ENCODE measurements around the gene GSE1.

The GSE1 gene

GRCh38 chr16:85636234-85636812 lies 23.2 kb downstream of the GSE1 start:
- DNase-seq = no peak

GRCh38 chr16:85637061-85637807 lies 24.1 kb downstream of the GSE1 start:
- DNase-seq = no peak

DNA sequence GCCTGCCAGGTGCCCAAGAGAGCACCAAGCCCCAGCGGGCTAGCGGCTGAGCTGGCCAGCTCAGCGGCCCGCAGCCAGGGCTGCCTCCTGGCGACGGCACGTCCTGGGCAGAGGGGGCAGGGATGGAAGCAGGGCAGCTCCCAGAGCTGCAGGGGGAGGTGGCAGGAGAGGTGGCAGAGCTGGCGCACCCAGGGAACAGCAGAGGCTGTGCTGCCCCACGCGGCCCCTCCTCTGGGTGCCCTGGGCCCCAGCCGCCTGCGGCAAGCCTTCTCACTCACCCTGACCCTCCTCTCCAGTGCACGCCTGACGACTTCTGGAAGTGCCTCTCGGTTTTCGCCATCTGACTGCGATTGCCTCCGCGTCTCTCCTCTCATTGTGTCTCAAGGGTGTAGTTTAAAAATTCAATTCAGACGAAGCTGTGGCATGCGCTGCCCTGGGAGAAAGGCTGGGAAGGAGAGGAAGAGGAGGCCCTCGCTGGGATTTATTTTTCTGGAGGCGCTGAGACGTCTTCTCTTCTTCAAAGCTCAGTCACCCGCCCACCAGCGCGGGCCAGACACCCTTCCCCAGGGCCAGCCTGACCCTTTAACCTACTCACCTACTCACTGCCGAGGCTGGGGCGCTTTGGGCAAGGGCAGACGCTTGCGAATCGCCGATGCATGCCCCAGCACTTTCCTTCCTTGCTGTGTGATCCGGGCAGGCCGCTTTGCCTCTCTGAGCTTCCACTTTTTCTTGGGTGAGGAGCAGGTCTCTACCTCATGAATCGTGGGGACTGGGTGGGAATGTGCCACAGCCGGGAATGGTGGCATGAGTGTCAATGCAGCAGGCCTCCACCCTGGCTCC lies 24.9 kb downstream of the GSE1 start:
- no peak for DNase-seq

- no peak for DNase-seq
Observed at GRCh38 chr16:85638695-85639409, 25.7 kb downstream of the GSE1 start.

- no peak for DNase-seq
Observed at GRCh38 chr16:85639529-85640253, 26.6 kb downstream of the GSE1 start.

GRCh38 chr16:85640254-85640558 lies 27.1 kb downstream of the GSE1 start:
- no peak for DNase-seq

DNA sequence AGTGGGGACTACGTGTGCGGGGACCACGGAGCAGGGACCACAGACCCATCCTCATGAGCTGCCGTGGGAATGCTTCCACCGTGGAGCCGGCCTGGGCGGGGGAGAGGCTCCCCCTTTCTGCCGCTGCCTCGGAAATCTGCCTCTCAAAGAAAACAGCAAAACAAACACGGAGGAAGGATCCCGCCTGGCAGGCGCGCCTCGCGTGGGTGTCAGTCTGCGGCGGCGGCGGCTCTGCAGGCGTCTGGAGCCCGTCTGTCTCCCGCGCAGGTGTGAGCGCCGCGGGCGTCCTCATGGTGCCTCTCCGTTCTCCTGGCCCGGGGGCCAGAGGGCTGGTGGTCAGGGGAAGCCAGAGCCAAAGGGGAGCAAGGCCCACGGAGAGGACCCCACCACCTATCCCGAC lies 27.5 kb downstream of the GSE1 start:
- DNase-seq = no peak

- no peak for DNase-seq
Observed at GRCh38 chr16:85641305-85641704, 28.2 kb downstream of the GSE1 start.

DNA sequence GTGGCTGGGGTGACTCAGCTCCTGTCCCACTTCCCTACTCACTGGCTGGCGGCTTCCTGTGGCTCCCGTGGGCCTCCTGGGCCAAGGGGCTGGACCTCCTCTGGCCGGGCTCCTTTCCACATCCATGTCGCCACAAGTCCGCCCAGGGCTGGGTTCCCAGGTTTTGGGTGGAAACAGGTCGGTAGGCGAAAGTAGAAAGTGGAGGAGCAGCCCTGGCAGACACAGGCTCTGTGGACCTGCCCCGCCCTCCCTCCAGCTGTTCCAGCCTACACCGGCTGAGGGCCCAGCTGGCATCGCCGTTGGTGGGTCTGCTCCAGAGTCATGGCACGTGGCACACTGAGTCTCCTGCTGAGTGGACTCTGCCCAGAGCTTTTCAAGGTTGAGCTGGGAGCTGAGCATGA lies 28.7 kb downstream of the GSE1 start:
- no peak for DNase-seq

GRCh38 chr16:85642762-85643358 lies 29.7 kb downstream of the GSE1 start:
- DNase-seq = no peak

- DNase-seq = no peak
Observed at GRCh38 chr16:85643631-85644030, 30.5 kb downstream of the GSE1 start.

DNA sequence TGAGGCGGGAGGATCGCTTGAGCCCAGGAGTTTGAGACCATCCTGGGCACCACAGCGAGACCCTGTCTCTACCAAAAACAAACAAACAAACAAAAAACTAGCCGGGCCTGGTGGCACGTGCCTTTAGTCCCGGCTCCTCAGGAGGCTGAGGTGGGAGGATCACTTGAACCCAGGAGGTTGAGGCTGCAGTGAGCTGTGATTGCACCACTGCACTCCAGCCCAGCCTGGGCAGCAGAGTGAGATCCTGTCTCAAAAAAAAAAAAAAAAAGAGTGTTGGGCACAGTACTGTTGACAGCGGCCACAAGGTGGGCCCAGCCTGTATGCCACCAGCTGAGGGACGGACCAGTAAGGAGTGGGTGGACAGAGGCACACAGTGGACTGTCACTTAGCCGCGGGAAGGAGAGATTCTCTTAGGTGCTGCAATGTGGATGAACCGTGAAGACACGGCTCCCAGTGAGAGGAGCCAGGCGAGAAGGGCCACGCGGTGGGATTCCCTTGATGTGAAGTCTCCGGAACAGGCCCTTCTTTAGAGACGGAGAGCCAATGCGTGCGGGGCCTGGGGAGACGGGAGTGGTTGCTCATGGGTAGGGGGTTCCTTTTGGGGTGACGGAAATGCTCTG lies 31.1 kb downstream of the GSE1 start:
- DNase-seq = no peak

GRCh38 chr16:85645021-85645589 lies 32.0 kb downstream of the GSE1 start:
- no peak for DNase-seq

DNA sequence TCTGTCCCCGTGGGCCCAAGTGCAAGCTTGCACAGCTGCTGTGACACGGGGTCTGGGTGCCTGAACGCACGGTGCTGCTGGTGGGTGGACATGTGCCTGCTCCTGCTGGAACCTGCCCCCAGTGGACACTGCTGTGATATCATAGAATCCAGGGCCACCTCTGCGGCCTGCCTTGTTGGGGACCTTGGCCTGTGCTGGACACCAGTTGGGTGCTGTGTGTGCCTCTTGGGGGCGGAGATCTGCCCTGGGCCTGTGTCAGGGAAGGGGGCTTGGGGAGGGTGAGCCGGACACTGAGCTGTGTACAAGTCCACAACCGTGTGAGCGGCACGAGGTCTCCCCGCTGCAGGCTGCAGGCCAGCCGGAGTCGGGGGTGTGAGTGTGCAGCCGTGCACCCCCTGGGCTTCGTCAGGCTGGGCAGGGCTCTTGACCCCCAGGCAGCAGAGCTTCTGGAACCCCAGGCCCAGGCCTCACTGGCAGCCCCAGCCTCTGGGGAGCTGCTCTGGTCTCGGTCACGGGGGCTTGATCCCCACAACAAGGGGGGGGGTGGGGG lies 33.3 kb downstream of the GSE1 start:
- DNase-seq = no peak

DNA sequence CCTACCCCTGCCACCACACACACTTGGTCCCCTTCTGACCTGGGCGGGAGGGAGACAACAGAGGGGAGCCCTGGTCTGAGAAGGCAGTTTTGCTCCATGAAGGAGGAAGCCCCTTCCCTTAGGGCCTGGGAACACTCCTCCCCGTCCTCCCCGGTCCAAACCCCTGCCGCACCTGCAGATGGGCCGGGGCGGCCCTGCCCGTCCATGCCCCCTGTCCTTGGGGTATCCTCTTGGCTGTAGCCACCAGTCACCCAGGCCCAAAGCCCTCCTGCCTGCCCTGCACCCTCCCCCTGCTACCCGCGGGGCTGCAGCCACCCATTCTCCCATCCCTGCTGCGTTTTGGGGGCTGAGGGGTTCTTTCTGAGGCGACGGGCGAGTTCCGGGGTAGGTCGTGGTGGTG lies 33.9 kb downstream of the GSE1 start:
- no peak for DNase-seq

DNA sequence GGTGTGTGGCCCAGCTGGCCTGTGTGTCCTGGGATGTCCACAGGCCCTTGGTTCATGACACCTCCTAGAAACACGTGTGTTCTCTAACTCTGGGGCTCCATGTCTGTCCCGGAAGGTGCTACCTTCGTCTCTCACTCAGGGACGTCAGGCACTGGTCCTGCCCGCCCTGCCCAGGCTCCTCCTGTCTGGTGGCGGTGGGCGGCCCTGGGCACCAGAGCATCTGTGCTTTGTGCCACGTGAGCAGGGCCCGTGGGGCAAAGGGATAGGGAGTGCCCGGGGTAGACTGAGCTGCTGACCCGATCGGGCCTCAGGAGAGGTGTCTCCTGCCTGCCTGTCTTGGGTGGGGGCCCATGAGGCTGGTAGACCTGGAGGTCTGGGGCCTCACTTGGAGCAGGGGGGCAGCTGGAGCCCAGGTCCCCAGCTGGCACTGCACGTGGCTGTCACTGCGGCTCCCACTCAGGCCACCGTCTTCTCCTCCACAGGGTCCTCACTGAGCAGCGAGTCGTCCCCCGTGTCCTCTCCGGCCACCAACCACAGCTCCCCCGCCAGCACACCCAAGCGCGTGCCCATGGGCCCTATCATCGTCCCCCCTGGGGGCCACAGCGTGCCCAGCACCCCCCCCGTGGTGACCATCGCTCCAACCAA lies 35.1 kb downstream of the GSE1 start:
- DNase-seq = no peak

GRCh38 chr16:85648805-85649204 lies 35.7 kb downstream of the GSE1 start:
- DNase-seq = no peak

DNA sequence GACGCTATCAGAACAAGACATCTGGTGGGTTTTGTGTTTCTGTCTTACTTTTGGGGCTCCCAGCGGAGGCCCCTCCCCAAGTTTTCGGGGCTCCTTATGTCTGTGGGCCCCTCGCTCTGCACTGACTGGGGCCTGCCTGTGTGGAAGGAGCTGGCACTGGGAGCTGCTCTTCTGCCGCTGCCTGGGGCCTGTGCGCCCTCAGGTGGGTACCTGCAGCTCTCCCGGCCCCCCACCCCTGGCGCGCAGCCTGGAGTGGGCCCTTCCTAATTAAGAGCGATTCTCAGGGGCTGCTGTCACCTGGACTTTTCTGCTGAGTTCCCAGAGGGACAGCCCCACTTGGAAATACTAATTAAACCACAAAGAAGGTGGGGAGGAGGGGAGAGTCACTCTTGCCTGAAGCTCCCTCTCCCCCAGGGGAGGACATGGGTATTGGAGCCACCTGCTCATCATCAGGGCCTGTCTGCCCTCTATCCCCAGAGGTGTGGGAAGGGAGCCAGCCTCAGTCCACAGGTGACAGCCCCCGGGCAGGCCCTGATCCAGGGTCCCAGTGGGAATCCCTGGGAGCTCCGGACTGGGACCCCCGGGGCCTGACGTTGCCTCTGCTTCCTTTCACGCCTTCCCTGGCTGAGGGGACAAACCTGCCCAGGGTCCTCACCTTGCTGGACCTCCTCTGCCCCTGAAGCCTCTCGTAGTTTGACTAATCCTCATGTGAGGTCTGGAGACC lies 36.5 kb downstream of the GSE1 start:
- no peak for DNase-seq

DNA sequence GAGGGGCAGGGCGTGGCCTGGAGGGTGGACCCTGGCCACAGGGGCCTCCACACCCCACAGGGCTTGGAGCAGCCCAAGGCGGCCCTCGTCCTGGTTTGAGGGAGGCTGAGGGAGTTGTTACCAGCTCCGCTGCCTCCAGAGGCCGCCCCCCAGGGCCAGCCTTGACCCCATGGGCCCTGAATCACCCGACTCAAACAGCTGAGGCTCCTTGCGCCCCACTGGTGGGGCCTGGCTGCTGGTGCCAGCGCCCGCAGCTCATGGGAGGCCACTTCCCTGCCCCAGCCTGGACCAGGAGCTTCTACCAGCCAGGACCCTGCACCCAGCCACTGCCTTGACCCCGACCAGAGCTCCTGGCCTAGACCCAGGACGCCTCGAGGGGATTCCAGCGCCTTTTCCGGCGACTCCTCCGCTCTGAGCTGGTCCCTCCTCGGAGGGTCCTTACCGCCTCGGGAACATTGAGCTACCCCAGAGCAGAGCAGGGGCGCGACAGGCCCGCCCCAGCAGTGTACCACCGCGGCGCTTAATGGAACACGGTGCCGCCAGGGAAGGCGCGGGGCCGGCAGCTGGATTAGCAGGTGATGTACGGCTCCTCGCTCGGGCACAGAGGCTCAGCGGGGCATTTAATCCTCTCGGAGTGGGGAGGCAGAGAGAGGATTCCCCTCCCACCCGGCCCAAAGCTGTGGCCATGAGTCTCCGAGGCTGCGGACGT lies 37.2 kb downstream of the GSE1 start:
- no peak for DNase-seq

All from T-helper 2 cell (primary cell).